Neuronal stem cell (in vitro differentiated cells): ENCODE measurements around the gene PDZRN4.
A peak's percentile ranks its signal among the peaks of the same experiment; 100 is the strongest.

Experiments
- DNase-seq: peaks from one replicate; pipeline ENCODE4 v3.0.0-alpha.2; 2013; ENCODE audit warnings: low spot score
- H2AFZ ChIP-seq: one replicate; pipeline ENCODE4 v1.6.1; 2013; ENCODE audit warnings: mild to moderate bottlenecking, low read length, inconsistent platforms
- H2AK5ac ChIP-seq: 2 replicates; pipeline ENCODE4 v1.6.1; 2013; ENCODE audit warnings: low read depth, mild to moderate bottlenecking, inconsistent platforms, low read length, moderate library complexity, mixed read lengths
- H2BK120ac ChIP-seq: 2 replicates; pipeline ENCODE4 v1.6.1; 2013; ENCODE audit warnings: low read depth, mild to moderate bottlenecking, inconsistent platforms, low read length, moderate library complexity, mixed read lengths
- H2BK12ac ChIP-seq: one replicate; pipeline ENCODE4 v1.6.1; 2013; ENCODE audit warnings: low read length, inconsistent platforms
- H2BK15ac ChIP-seq: 2 replicates; pipeline ENCODE4 v1.6.1; 2013; ENCODE audit warnings: mild to moderate bottlenecking, low read length, inconsistent platforms, mixed read lengths
- H2BK5ac ChIP-seq: one replicate; pipeline ENCODE4 v1.6.1; 2013; ENCODE audit warnings: inconsistent platforms, mild to moderate bottlenecking, low read length, moderate library complexity
- H3K14ac ChIP-seq: one replicate; pipeline ENCODE4 v1.6.1; 2013; ENCODE audit warnings: low read length, inconsistent platforms
- H3K18ac ChIP-seq: 2 replicates; pipeline ENCODE4 v1.6.1; 2013; ENCODE audit warnings: low read length, inconsistent platforms
- H3K23ac ChIP-seq: 2 replicates; pipeline ENCODE4 v1.6.1; 2013; ENCODE audit warnings: low read depth, mild to moderate bottlenecking, mixed read lengths, low read length, inconsistent platforms; ENCODE audit not compliant: poor library complexity
- H3K27ac ChIP-seq: replicated peaks from 3 replicates; pipeline ENCODE4 v1.5.1; 2013; ENCODE audit warnings: low read length, inconsistent platforms
- H3K27me3 ChIP-seq, 3 experiments: 2 replicates each; pipeline ENCODE4 v1.6.1; 2013; ENCODE audit warnings: low read length in 3 of 3, mild to moderate bottlenecking in 2 of 3, inconsistent platforms in 1 of 3, low read depth in 1 of 3, mixed read lengths in 1 of 3, moderate library complexity in 1 of 3; ENCODE audit not compliant: control insufficient read depth in 3 of 3, insufficient read depth in 3 of 3
- H3K36me3 ChIP-seq, 2 donors: replicated peaks in 1 of 2; 2 replicates each; pipeline ENCODE4 v1.6.1; 2013; ENCODE audit warnings: low read length in 2 of 2; ENCODE audit not compliant: control insufficient read depth in 2 of 2, insufficient read depth in 2 of 2
- H3K4ac ChIP-seq: 2 replicates; pipeline ENCODE4 v1.6.1; 2013; ENCODE audit warnings: inconsistent platforms, mild to moderate bottlenecking, low read length, moderate library complexity
- H3K4me1 ChIP-seq, 2 donors: 1 replicate in 1 of 2; 2 replicates in 1 of 2; pipeline ENCODE4 v1.6.1; 2013; ENCODE audit warnings: low read length in 2 of 2, low read depth in 1 of 2; ENCODE audit not compliant: control insufficient read depth in 2 of 2, insufficient read depth in 1 of 2
- H3K4me2 ChIP-seq: one replicate; pipeline ENCODE4 v1.6.1; 2013; ENCODE audit warnings: mild to moderate bottlenecking, low read length, inconsistent platforms; ENCODE audit not compliant: insufficient read depth, poor library complexity, severe bottlenecking
- H3K4me3 ChIP-seq, 2 donors: 2 replicates each; pipeline ENCODE4 v1.5.1; 2013; ENCODE audit warnings: low read length in 2 of 2, mild to moderate bottlenecking in 2 of 2, inconsistent platforms in 1 of 2, moderate library complexity in 1 of 2
- H3K79me1 ChIP-seq: one replicate; pipeline ENCODE4 v1.6.1; 2013; ENCODE audit warnings: low read depth, mild to moderate bottlenecking, inconsistent platforms, low read length, moderate library complexity
- H3K9ac ChIP-seq: one replicate; pipeline ENCODE4 v1.6.1; 2013; ENCODE audit warnings: mild to moderate bottlenecking, low read depth, low read length, inconsistent platforms; ENCODE audit not compliant: poor library complexity
- H3K9me3 ChIP-seq, 2 donors: replicated peaks in 1 of 2; 2 replicates each; pipeline versions ENCODE3 to v1.6.1; 2013; ENCODE audit warnings: low read length in 2 of 2, mild to moderate bottlenecking in 2 of 2, inconsistent platforms in 1 of 2, low read depth in 1 of 2, mixed read lengths in 1 of 2, moderate library complexity in 1 of 2; ENCODE audit not compliant: control insufficient read depth in 2 of 2, insufficient read depth in 1 of 2
- H4K8ac ChIP-seq: one replicate; pipeline ENCODE4 v1.6.1; 2013; ENCODE audit warnings: low read depth, mild to moderate bottlenecking, inconsistent platforms, low read length, moderate library complexity
- H4K91ac ChIP-seq: one replicate; pipeline ENCODE4 v1.6.1; 2013; ENCODE audit warnings: low read length, low read depth, mild to moderate bottlenecking, inconsistent platforms; ENCODE audit not compliant: poor library complexity
- WGBS, 2 donors: extraction: QIAGEN DNeasy Blood & Tissue Kit; methylation state at CpG; one replicate each; pipeline ENCODE4 v1.1.7; 2013; ENCODE audit warnings: missing lambda C conversion rate in 2 of 2, mixed read lengths in 1 of 2; ENCODE audit not compliant: insufficient read length in 2 of 2, insufficient replicate concordance in 1 of 2; ENCODE audit errors: extremely low coverage in 2 of 2; 5-methylcytosine and 5-hydroxymethylcytosine counted together

The PDZRN4 gene

DNA sequence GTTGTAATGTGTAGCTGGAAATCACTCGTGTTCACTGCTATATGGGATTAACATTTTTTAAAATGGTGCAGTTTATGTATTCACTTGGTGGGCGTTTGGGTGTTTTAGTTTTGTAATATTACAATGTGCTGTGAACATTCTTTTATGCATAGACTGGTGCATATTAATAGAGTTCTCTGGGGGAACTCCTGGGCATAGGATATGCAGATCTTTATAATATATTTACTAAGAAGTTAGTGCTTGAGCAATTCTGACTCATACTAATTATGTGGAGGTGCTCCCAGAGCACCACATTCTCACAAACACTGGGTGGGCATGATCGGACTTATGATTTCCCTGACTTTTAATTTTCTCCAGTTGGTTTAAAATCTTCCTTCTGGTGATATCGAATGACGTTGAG, 342.3 kb downstream of the PDZRN4 start:
- Histone ChIP-seq H2BK120ac (no peak overlapping the region), H3K9me3 (no peaks in the 10 kb centered on the region), H2BK12ac (no peak overlapping the region), H3K14ac (no peak overlapping the region), H3K4ac (no peak overlapping the region), H3K9ac (no peak overlapping the region), H3K4me1 (no peaks in the 10 kb centered on the region), H2AK5ac (no peak overlapping the region), H4K91ac (no peak overlapping the region), H3K27ac (no peak overlapping the region), H3K4me3 (no peak overlapping the region), H3K4me2 (no peak overlapping the region), H3K27me3 (no peaks in the 10 kb centered on the region), H3K36me3 (no peaks in the 10 kb centered on the region), H3K18ac (no peak overlapping the region), H2BK5ac (no peak overlapping the region), H2BK15ac (no peak overlapping the region), H3K23ac (no peak overlapping the region), H3K79me1 (no peaks in the 10 kb centered on the region), H2AFZ (no peak overlapping the region), H4K8ac (no peak overlapping the region)
- DNase-seq: no peak
- no CpG with 5 or more reads among the region's 5 CpGs for WGBS, 2 donors

DNA sequence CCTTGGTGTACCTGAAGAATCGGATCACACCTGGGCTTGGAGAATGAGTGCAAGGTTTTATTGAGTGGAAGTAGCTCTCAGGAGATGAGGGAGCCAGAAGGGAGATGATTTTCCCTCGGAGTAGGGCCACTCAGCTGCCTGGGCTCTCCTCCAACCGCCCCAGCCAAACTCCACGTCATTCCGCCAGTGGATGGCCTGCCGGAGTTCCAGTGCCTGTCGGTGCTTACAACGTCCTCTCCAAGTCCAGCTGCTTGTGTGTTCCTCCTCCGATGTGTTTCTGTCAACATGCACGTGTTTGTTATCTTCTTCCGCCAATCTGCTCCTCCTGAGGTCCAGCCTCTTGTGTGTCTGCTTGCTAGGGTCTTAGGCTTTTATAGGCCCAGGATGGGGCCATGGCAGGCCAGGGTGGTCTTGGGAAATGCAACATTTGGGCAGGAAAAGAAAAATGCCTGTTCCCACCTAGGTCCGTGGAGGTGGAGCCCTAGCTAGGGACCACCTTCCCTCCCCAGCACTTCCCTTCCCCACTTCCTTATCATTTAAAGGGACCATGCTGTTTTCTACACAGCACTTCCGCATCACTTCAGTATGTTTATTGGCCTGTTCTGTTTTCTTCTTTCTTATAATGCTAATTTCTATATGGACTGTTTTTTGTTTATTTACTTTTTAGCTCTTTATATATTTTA, 343.2 kb downstream of the PDZRN4 start:
- Histone ChIP-seq H3K9me3 (no peaks in the 10 kb centered on the region), H3K4me3 (no peak overlapping the region), H4K8ac (no peak overlapping the region), H2AK5ac (no peak overlapping the region), H4K91ac (no peak overlapping the region), H3K18ac (no peak overlapping the region), H3K9ac (no peak overlapping the region), H3K4me2 (no peak overlapping the region), H3K27me3 (no peaks in the 10 kb centered on the region), H2AFZ (peak overlapping the region; percentile 4), H3K14ac (no peak overlapping the region), H3K4me1 (no peaks in the 10 kb centered on the region), H3K79me1 (no peaks in the 10 kb centered on the region), H3K4ac (no peak overlapping the region), H3K23ac (no peak overlapping the region), H2BK5ac (no peak overlapping the region), H2BK120ac (no peak overlapping the region), H3K36me3 (no peaks in the 10 kb centered on the region), H2BK12ac (no peak overlapping the region), H3K27ac (no peak overlapping the region), H2BK15ac (no peak overlapping the region)
- no peak for DNase-seq
- WGBS, 2 donors: no CpG with 5 or more reads among the region's 13 CpGs

DNA sequence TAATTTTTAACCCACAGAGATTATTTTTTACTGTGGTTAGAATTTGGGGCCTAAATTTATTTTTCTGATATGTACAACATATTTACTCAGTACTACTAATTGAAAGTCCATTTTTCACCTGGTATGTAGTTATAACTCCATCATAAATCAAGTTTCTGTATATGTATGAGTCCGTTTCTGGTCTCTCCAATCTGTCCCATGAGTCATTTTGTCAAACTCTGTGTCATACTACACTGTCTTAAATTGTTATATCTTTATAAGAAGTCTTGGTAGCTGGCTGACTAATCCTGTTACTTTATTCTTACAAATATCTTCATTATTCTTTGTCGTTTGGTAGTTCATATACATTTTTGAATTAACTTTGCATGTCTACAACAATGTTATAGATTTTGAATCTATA, 344.0 kb downstream of the PDZRN4 start:
- H3K79me1 ChIP-seq: no peaks in the 10 kb centered on the region
- H2BK5ac ChIP-seq: no peak overlapping the region
- H4K91ac ChIP-seq: no peak overlapping the region
- H3K23ac ChIP-seq: no peak overlapping the region
- H3K9ac ChIP-seq: no peak overlapping the region
- no peak overlapping the region for H3K4ac ChIP-seq
- no peak overlapping the region for H2AFZ ChIP-seq
- no peaks in the 10 kb centered on the region for H3K9me3 ChIP-seq
- H3K18ac ChIP-seq: no peak overlapping the region
- no peak overlapping the region for H4K8ac ChIP-seq
- no peaks in the 10 kb centered on the region for H3K36me3 ChIP-seq
- H3K27me3 ChIP-seq: no peaks in the 10 kb centered on the region
- no peak overlapping the region for H2BK12ac ChIP-seq
- H3K4me1 ChIP-seq: no peaks in the 10 kb centered on the region
- no peak overlapping the region for H3K4me2 ChIP-seq
- WGBS, 2 donors: no CpG with 5 or more reads among the region's 2 CpGs
- no peak overlapping the region for H2BK120ac ChIP-seq
- H3K27ac ChIP-seq: no peak overlapping the region
- no peak overlapping the region for H3K4me3 ChIP-seq
- H2BK15ac ChIP-seq: no peak overlapping the region
- H3K14ac ChIP-seq: no peak overlapping the region
- no peak for DNase-seq
- no peak overlapping the region for H2AK5ac ChIP-seq

DNA sequence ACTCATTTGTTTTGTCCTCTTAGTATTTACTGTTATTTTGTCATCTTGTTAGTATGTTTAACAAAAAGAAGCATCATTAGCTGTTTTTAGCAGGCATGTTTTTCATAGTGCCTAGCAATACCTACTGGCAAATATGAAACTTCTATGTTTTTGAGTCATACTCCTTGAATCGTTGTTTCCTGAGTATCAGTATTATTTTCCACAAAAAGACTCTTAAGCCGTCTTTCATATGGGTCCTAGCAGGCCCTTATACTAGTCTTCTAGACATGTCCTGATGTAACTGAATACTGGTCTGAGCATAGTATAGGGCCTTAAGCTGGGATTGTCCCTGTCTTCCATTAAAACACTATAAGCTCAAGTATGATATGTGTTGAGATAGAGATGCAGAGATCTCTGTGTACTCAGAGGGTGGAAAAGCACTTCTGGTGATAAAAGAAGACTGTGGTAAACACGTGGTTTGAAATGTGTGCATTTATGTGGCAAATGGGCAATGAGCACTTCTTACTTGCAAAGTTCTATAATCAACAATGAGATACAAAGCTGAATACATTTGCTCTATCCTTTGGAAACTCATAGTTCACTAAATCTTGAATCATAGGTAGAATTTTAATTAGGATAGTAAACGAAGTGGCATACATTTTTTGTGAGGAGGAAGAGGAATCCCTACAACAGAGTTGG, 348.8 kb downstream of the PDZRN4 start:
- Histone ChIP-seq H3K27me3 (no peaks in the 10 kb centered on the region), H3K23ac (no peak overlapping the region), H3K9me3 (no peaks in the 10 kb centered on the region), H3K4me2 (no peak overlapping the region), H2BK12ac (no peak overlapping the region), H3K4ac (no peak overlapping the region), H3K9ac (no peak overlapping the region), H3K27ac (no peak overlapping the region), H3K4me3 (no peak overlapping the region), H3K4me1 (no peaks in the 10 kb centered on the region), H3K79me1 (no peaks in the 10 kb centered on the region), H4K91ac (no peak overlapping the region), H2AFZ (no peak overlapping the region), H2BK15ac (no peak overlapping the region), H3K14ac (no peak overlapping the region), H2BK5ac (no peak overlapping the region), H3K18ac (no peak overlapping the region), H2BK120ac (no peak overlapping the region), H4K8ac (no peak overlapping the region), H3K36me3 (no peaks in the 10 kb centered on the region), H2AK5ac (no peak overlapping the region)
- no CpG with 5 or more reads among the region's 4 CpGs for WGBS, 2 donors
- DNase-seq: no peak
